HEK293 (cell line): ENCODE measurements around the gene ARHGAP23.
"Not testable (repeated sequence)": the region's sequence is repeated elsewhere in the genome, so short reads cannot be mapped to it uniquely, and the experiment has no call there.

ENCODE experiments used
- CTCF ChIA-PET: fragments of 350-600 bp; formaldehyde crosslinking; extraction: SDS; loops from one replicate; lab custom pipeline; 2021; ENCODE audit warnings: antibody characterized with exemption; lab: Yijun Ruan, JAX
- POLR2A ChIA-PET: fragments of 300-600 bp; formaldehyde crosslinking; extraction: SDS; loops from one replicate; lab custom pipeline; 2020; ENCODE audit warnings: antibody characterized with exemption, inconsistent platforms; lab: Yijun Ruan, JAX
- H3K27ac ChIP-seq: fragments of 200-500 bp; sonication (Bioruptor generic); 2 replicates; pipeline ENCODE4 v1.5.1; 2014; ENCODE audit warnings: low read depth, low read length, control low read depth, inconsistent platforms; ENCODE audit errors: extremely low read depth
- H3K36me3 ChIP-seq, 2 experiments: fragments of 200-500 bp in 1 of 2; sonication (Bioruptor generic) in 1 of 2; 1 replicate in 1 of 2; 2 replicates in 1 of 2; pipeline ENCODE4 v1.5.1; 2014 to 2017; ENCODE audit warnings: inconsistent platforms in 2 of 2, low read length in 2 of 2; ENCODE audit not compliant: control insufficient read depth in 2 of 2, insufficient read depth in 1 of 2
- H3K4me1 ChIP-seq: fragments of 200-500 bp; sonication (Bioruptor generic); 2 replicates; pipeline ENCODE4 v1.5.1; 2014; ENCODE audit warnings: mild to moderate bottlenecking, low read length, inconsistent platforms; ENCODE audit not compliant: control insufficient read depth, insufficient read depth
- H3K4me3 ChIP-seq: 2 replicates; pipeline ENCODE4 v1.5.1; 2011; ENCODE audit warnings: low read depth, mild to moderate bottlenecking, control low read depth, low read length, moderate library complexity
- H3K9me3 ChIP-seq: fragments of 200-500 bp; sonication (Bioruptor generic); 2 replicates; pipeline ENCODE4 v1.5.1; 2014; ENCODE audit warnings: low read depth, low read length, inconsistent platforms; ENCODE audit not compliant: control insufficient read depth, insufficient read depth
- BCL11A ChIP-seq: fragments of 450-650 bp; formaldehyde crosslinking; IDR thresholded peaks from 2 replicates; pipeline ENCODE4 v1.5.1; 2016; ENCODE audit warnings: low read depth, missing biosample characterization, missing genetic modification characterization
- EGR2 ChIP-seq: fragments of 450-650 bp; formaldehyde crosslinking; IDR thresholded peaks from 2 replicates; pipeline ENCODE4 v1.5.1; 2016; ENCODE audit warnings: low read depth, missing biosample characterization, missing genetic modification characterization
- GLI4 ChIP-seq: fragments of 450-650 bp; formaldehyde crosslinking; IDR thresholded peaks from 2 replicates; pipeline ENCODE4 v1.5.1; 2016; ENCODE audit warnings: missing biosample characterization, missing genetic modification characterization
- GLIS1 ChIP-seq: fragments of 450-650 bp; formaldehyde crosslinking; IDR thresholded peaks from 2 replicates; pipeline ENCODE4 v1.5.1; 2016; ENCODE audit warnings: missing biosample characterization, missing genetic modification characterization
- PATZ1 ChIP-seq: fragments of 450-650 bp; formaldehyde crosslinking; IDR thresholded peaks from 2 replicates; pipeline ENCODE4 v1.5.1; 2016; ENCODE audit warnings: missing biosample characterization, missing genetic modification characterization
- TRIM28 ChIP-seq: IDR thresholded peaks from 2 replicates; pipeline ENCODE4 v1.6.1; 2011; ENCODE audit warnings: low read length, control low read depth, borderline replicate concordance
- YY2 ChIP-seq: fragments of 450-650 bp; formaldehyde crosslinking; IDR thresholded peaks from 2 replicates; pipeline ENCODE4 v1.5.1; 2016; ENCODE audit warnings: missing biosample characterization, missing genetic modification characterization
- ZBTB21 ChIP-seq: fragments of 450-650 bp; formaldehyde crosslinking; IDR thresholded peaks from 2 replicates; pipeline ENCODE4 v1.5.1; 2017; ENCODE audit warnings: missing biosample characterization, missing genetic modification characterization
- ZBTB26 ChIP-seq: fragments of 450-650 bp; formaldehyde crosslinking; optimal IDR thresholded peaks from 2 replicates; pipeline ENCODE3; 2016; ENCODE audit warnings: missing biosample characterization, mild to moderate bottlenecking, missing genetic modification characterization
- ZNF121 ChIP-seq: fragments of 450-650 bp; formaldehyde crosslinking; IDR thresholded peaks from 2 replicates; pipeline ENCODE4 v1.5.1; 2016; ENCODE audit warnings: missing biosample characterization, missing genetic modification characterization
- ZNF324 ChIP-seq: fragments of 450-650 bp; formaldehyde crosslinking; IDR thresholded peaks from 2 replicates; pipeline ENCODE4 v1.5.1; 2016; ENCODE audit warnings: missing biosample characterization, missing genetic modification characterization
- ZNF660 ChIP-seq: fragments of 450-650 bp; IDR thresholded peaks from 2 replicates; pipeline ENCODE4 v1.5.1; 2018; ENCODE audit warnings: missing biosample characterization, mild to moderate bottlenecking, missing genetic modification characterization
- TF ChIP-seq, protein P1 (sequence below): fragments of 450-650 bp; formaldehyde crosslinking; IDR thresholded peaks from 2 replicates; pipeline ENCODE4 v1.5.1; 2017; ENCODE audit warnings: missing biosample characterization, missing genetic modification characterization

The ARHGAP23 gene

DNA sequence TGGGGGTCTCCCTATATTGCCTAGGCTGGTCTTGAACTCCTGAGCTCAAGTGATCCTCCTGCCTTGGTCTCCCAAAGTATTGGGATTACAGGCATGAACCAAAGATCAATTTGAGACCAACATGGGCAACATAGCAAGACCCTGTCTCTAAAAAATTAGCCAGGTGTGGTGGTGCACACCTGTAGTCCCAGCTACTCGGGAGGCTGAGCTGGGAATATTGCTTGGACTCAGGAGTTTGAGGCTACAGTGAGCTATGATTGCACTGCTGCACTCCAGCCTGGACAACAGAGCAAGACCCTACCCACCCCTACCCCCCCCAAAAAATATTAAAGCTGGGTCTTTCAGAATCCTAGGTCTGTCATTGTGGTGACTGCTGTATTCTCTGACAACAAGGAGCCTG lies 9.0 kb downstream of the ARHGAP23 start:
- H3K9me3 ChIP-seq, POLR2A ChIA-PET, H3K36me3 ChIP-seq, H3K4me3 ChIP-seq, H3K4me1 ChIP-seq, H3K27ac ChIP-seq: not testable (repeated sequence)
- CTCF ChIA-PET, result interaction anchor here (0.6 to 1.6 kb wide), 8 partner anchors 13 to 225 kb away, joined by 3 to 11 read pairs (median 3); no protein-coding TSS in a partner anchor
- TF ChIP-seq ZNF121 (tag by site-specific recombination), result peak; percentile 82; the same call in 1 of the 2 replicates

- Histone ChIP-seq H3K36me3 (no peaks in the 10 kb centered on the region), H3K9me3 (no peaks in the 10 kb centered on the region), H3K27ac (no peak overlapping the region), H3K4me3 (no peak overlapping the region), H3K4me1 (no peaks in the 10 kb centered on the region)
- ChIA-PET CTCF (interaction anchor here (0.6 to 5.4 kb wide), 4 partner anchors 9 to 99 kb away, joined by 4 to 52 read pairs (median 6); no protein-coding TSS in a partner anchor), POLR2A (interaction anchor here (0.7 to 2.6 kb wide), 2 partner anchors 24 to 25 kb away, joined by 6 read pairs; no protein-coding TSS in a partner anchor)
- TF ChIP-seq, protein P1, sequence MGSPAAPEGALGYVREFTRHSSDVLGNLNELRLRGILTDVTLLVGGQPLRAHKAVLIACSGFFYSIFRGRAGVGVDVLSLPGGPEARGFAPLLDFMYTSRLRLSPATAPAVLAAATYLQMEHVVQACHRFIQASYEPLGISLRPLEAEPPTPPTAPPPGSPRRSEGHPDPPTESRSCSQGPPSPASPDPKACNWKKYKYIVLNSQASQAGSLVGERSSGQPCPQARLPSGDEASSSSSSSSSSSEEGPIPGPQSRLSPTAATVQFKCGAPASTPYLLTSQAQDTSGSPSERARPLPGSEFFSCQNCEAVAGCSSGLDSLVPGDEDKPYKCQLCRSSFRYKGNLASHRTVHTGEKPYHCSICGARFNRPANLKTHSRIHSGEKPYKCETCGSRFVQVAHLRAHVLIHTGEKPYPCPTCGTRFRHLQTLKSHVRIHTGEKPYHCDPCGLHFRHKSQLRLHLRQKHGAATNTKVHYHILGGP (tag by site-specific recombination), result no peak
- TF ChIP-seq ZNF324 (tag by site-specific recombination), result no peak
Measured at GRCh38 chr17:38439436-38439835, 11.2 kb downstream of the ARHGAP23 start.

- TF ChIP-seq ZNF660 (tag by site-specific recombination), result no peak
- TF ChIP-seq GLI4 (tag by site-specific recombination), result no peak
- TF ChIP-seq GLIS1, result no peak
- TF ChIP-seq EGR2 (tag by site-specific recombination), result no peak
- no peak for TF ChIP-seq PATZ1 (tag by site-specific recombination)
- no peak for TF ChIP-seq ZBTB21 (tag by site-specific recombination)
- no peak for TF ChIP-seq YY2 (tag by site-specific recombination)
- TF ChIP-seq BCL11A, result no peak
- no peak for TF ChIP-seq ZBTB26 (tag by site-specific recombination)
- no peak for TF ChIP-seq TRIM28
- TF ChIP-seq, all 188 proteins: peak for 0
- H3K36me3 ChIP-seq, result no peaks in the 10 kb centered on the region
- H3K4me1 ChIP-seq, result no peaks in the 10 kb centered on the region
- POLR2A ChIA-PET, result interaction anchor here (2.6 kb wide), 1 partner anchor 24 kb away, joined by 6 read pairs; no protein-coding TSS in a partner anchor
- CTCF ChIA-PET, result interaction anchor here (0.6 to 5.4 kb wide), 6 partner anchors 8 to 116 kb away, joined by 4 to 52 read pairs (median 5); no protein-coding TSS in a partner anchor
- H3K9me3 ChIP-seq, result no peaks in the 10 kb centered on the region
- H3K4me3 ChIP-seq, result no peak overlapping the region
- no peak overlapping the region for H3K27ac ChIP-seq
Measured at GRCh38 chr17:38440614-38441397, 12.5 kb downstream of the ARHGAP23 start.
